GM19043 (cell line): Measurements from ENCODE around the gene ENPP7.

Experiments used
- ATAC-seq: cut with Tn5 transposase; IDR thresholded peaks from one replicate; pipeline ENCODE4 v1.9.1; 2021; ENCODE audit warnings: low read depth; ENCODE audit not compliant: unreplicated experiment

ENPP7 gene

GRCh38 chr17:79789943-79790804, 59.4 kb downstream of the ENPP7 start:
- ATAC-seq: no peak

GRCh38 chr17:79790805-79791734, 60.3 kb downstream of the ENPP7 start:
- no peak for ATAC-seq

- ATAC-seq: no peak
Measured at GRCh38 chr17:79791735-79792161, 61.0 kb downstream of the ENPP7 start.
